CMK (cell line): Measurements from ENCODE around the gene CEMP1.

ENCODE experiments used
- DNase-seq: peaks from one replicate; pipeline ENCODE4 v3.0.0-alpha.2; 2010; ENCODE audit warnings: low read depth

CEMP1 gene

GRCh38 chr16:2483939-2484897 is 47.0 kb downstream of the CEMP1 start:
- no peak for DNase-seq

- no peak for DNase-seq
These were observed 48.3 kb downstream of the CEMP1 start for GRCh38 chr16:2482708-2483534.

GRCh38 chr16:2482249-2482648 is 49.0 kb downstream of the CEMP1 start:
- DNase-seq: no peak

GRCh38 chr16:2481676-2482075 is 49.5 kb downstream of the CEMP1 start:
- DNase-seq: no peak

GRCh38 chr16:2480948-2481347 is 50.3 kb downstream of the CEMP1 start:
- no peak for DNase-seq
